Keratinocyte (primary cell): ENCODE measurements around the gene KCNG3.

Source experiments
- CTCF ChIP-seq, 3 experiments: IDR thresholded peaks in 1 of 3; conservative IDR thresholded peaks in 1 of 3; optimal IDR thresholded peaks in 1 of 3; 2 replicates in 2 of 3; 3 replicates in 1 of 3; pipeline versions ENCODE3 to v1.5.1; 2011; ENCODE audit warnings: low read length in 3 of 3, mild to moderate bottlenecking in 3 of 3, moderate library complexity in 2 of 3, control low read depth in 1 of 3, inconsistent platforms in 1 of 3; ENCODE audit not compliant: insufficient read depth in 2 of 3; ENCODE audit errors: extremely low read depth in 1 of 3
- EZH2 ChIP-seq: IDR thresholded peaks from one replicate; pipeline ENCODE4 v1.6.1; 2012; ENCODE audit warnings: inconsistent platforms, mild to moderate bottlenecking, low read length, moderate library complexity

- TF ChIP-seq CTCF (optimal IDR thresholded peaks at IDR 0.05 in 1 of 3, IDR thresholded peaks at IDR 0.05 in 1 of 3, conservative IDR thresholded peaks at IDR 0.05 in 1 of 3; ENCODE audit: extremely low read depth in 1 of 3, insufficient read depth in 2 of 3, low read length in 3 of 3) (no peak), EZH2 (no peak)
Measured at GRCh38 chr2:42523341-42523740, 29.6 kb upstream of the KCNG3 start.
